ENCODE data around the gene EDN2.

- TF ChIP-seq POLR2AphosphoS5 (IDR thresholded peaks at IDR 0.05) (no peak), CTCF (IDR thresholded peaks at IDR 0.05) (no peak), POLR2A (IDR thresholded peaks at IDR 0.05) (no peak)
These were observed 21.0 kb downstream of the EDN2 start for GRCh38 chr1:41463516-41463915.

All from suprapubic skin (tissue), 4 donors.